Smooth muscle cell (in vitro differentiated cells): ENCODE data around the gene NRF1. TPM values are rescaled to one million over a fixed set of nuclear protein-coding genes. Genes with fewer than 3 reads are reported as not detected.
"Not testable (repeated sequence)": the region's sequence is repeated elsewhere in the genome, so short reads cannot be mapped to it uniquely, and the experiment has no call there.

Experiments used
- DNase-seq: peaks from one replicate; lab custom pipeline; 2025; ENCODE audit not compliant: unreplicated experiment; lab: John Stamatoyannopoulos, UW
- H2AFZ ChIP-seq: fragments of 200-600 bp; sonication (generic); 2 replicates; pipeline ENCODE4 v1.6.0; 2016; ENCODE audit warnings: antibody characterized with exemption, low read depth, mild to moderate bottlenecking
- H3F3A ChIP-seq: fragments of 200-600 bp; sonication (generic); 2 replicates; pipeline ENCODE4 v1.6.0; 2017; ENCODE audit warnings: antibody characterized with exemption, low read depth
- H3K27ac ChIP-seq: fragments of 200-600 bp; sonication (generic); 2 replicates; pipeline ENCODE4 v1.5.1; 2016; ENCODE audit warnings: low read depth, mild to moderate bottlenecking
- H3K27me3 ChIP-seq: fragments of 200-600 bp; sonication (generic); 2 replicates; pipeline ENCODE4 v1.6.1; 2016; ENCODE audit warnings: low read depth, mild to moderate bottlenecking
- H3K36me3 ChIP-seq: fragments of 200-600 bp; sonication (generic); 2 replicates; pipeline ENCODE4 v1.5.1; 2016; ENCODE audit warnings: low read depth
- H3K4me1 ChIP-seq: fragments of 200-600 bp; sonication (generic); 2 replicates; pipeline ENCODE4 v1.5.1; 2016; ENCODE audit warnings: low read depth
- H3K4me2 ChIP-seq: fragments of 200-600 bp; sonication (generic); 2 replicates; pipeline ENCODE4 v1.6.0; 2016; ENCODE audit warnings: mild to moderate bottlenecking
- H3K4me3 ChIP-seq: fragments of 200-600 bp; sonication (generic); 2 replicates; pipeline ENCODE4 v1.5.1; 2016; ENCODE audit warnings: mild to moderate bottlenecking
- H3K79me2 ChIP-seq: fragments of 200-600 bp; sonication (generic); 2 replicates; pipeline ENCODE4 v1.6.0; 2016; ENCODE audit warnings: low read depth, mild to moderate bottlenecking
- H3K9ac ChIP-seq: fragments of 200-600 bp; sonication (generic); 2 replicates; pipeline ENCODE4 v1.6.0; 2016; ENCODE audit warnings: low read depth
- H3K9me3 ChIP-seq: fragments of 200-600 bp; sonication (generic); replicated peaks from 2 replicates; pipeline ENCODE4 v1.5.1; 2016; ENCODE audit warnings: low read depth
- H4K20me1 ChIP-seq: fragments of 200-600 bp; sonication (generic); 2 replicates; pipeline ENCODE4 v1.6.0; 2016; ENCODE audit warnings: low read depth
- WGBS: methylation state at CpG from one replicate; pipeline ENCODE4 v1.1.7; 2016; ENCODE audit warnings: low lambda C conversion rate; 5-methylcytosine and 5-hydroxymethylcytosine counted together
- polyA plus RNA-seq: library from polyadenylated mRNA; unstranded; fragments of >200 nt; fragmentation: Nextera tagmentation; extraction: Ambion mirVana; gene quantifications from 2 replicates; pipeline ENCODE4 v1.2.1, GENCODE V29; 2016
- total RNA-seq: library from RNA; depleted of rRNA; stranded (reverse); fragments of >200 nt; gene quantifications from 2 replicates; pipeline ENCODE4 v1.2.3, GENCODE V29; 2014
- TF ChIP-seq, protein P1 (sequence below): fragments of 200-600 bp; sonication (generic); IDR thresholded peaks from 2 replicates; pipeline ENCODE4 v1.5.1; 2017; ENCODE audit warnings: borderline replicate concordance, mild to moderate bottlenecking, antibody characterized with exemption; ENCODE audit not compliant: insufficient read depth, poor library complexity, severe bottlenecking

NRF1 gene
- total and polyA plus RNA-seq, 2 experiments from 2014 or later = 8.9 to 13.4 TPM

- H3K79me2 ChIP-seq = no peaks in the 10 kb centered on the region
- H3K27me3 ChIP-seq = no peaks in the 10 kb centered on the region
- H3K9ac ChIP-seq = no peak overlapping the region
- no peak overlapping the region for H3K27ac ChIP-seq
- no peaks in the 10 kb centered on the region for H3K9me3 ChIP-seq
- H3K4me3 ChIP-seq = no peak overlapping the region
- no peaks in the 10 kb centered on the region for H3K36me3 ChIP-seq
- no peak overlapping the region for H2AFZ ChIP-seq
- H3K4me1 ChIP-seq = no peaks in the 10 kb centered on the region
- H4K20me1 ChIP-seq = no peaks in the 10 kb centered on the region
- TF ChIP-seq, protein P1, sequence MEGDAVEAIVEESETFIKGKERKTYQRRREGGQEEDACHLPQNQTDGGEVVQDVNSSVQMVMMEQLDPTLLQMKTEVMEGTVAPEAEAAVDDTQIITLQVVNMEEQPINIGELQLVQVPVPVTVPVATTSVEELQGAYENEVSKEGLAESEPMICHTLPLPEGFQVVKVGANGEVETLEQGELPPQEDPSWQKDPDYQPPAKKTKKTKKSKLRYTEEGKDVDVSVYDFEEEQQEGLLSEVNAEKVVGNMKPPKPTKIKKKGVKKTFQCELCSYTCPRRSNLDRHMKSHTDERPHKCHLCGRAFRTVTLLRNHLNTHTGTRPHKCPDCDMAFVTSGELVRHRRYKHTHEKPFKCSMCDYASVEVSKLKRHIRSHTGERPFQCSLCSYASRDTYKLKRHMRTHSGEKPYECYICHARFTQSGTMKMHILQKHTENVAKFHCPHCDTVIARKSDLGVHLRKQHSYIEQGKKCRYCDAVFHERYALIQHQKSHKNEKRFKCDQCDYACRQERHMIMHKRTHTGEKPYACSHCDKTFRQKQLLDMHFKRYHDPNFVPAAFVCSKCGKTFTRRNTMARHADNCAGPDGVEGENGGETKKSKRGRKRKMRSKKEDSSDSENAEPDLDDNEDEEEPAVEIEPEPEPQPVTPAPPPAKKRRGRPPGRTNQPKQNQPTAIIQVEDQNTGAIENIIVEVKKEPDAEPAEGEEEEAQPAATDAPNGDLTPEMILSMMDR = no peak
- no peaks in the 10 kb centered on the region for H3F3A ChIP-seq
- H3K4me2 ChIP-seq = no peak overlapping the region
- WGBS = 92% methylated on average over 5 of the region's 5 CpGs
- DNase-seq = no peak
Observed at GRCh38 chr7:129599174-129599573, 12.3 kb upstream of the NRF1 start.

DNA sequence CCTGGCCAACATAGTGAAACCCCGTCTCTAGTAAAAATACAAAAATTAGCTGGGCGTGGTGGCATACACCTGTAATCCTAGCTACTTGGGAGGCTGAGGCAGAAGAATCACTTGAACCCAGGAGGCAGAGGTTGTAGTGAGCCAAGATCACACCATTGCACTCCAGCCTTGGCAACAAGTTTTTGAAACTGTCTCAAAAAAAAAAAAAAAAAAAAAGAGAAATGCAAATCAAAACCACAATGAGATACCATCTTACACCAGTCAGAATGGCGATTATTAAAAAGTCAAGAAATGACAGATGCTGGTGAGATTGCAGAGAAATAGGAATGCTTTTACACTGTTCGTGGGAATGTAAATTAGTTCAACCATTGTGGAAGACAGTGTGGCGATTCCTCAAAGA, 7.9 kb upstream of the NRF1 start:
- not testable (repeated sequence) for H3K79me2 ChIP-seq, H3K4me3 ChIP-seq, H3K4me2 ChIP-seq, H3K27me3 ChIP-seq, H3F3A ChIP-seq, H3K9ac ChIP-seq, H3K36me3 ChIP-seq, H4K20me1 ChIP-seq, H2AFZ ChIP-seq, DNase-seq, H3K9me3 ChIP-seq, H3K4me1 ChIP-seq, H3K27ac ChIP-seq
- 76% methylated on average over 5 of the region's 5 CpGs for WGBS

DNA sequence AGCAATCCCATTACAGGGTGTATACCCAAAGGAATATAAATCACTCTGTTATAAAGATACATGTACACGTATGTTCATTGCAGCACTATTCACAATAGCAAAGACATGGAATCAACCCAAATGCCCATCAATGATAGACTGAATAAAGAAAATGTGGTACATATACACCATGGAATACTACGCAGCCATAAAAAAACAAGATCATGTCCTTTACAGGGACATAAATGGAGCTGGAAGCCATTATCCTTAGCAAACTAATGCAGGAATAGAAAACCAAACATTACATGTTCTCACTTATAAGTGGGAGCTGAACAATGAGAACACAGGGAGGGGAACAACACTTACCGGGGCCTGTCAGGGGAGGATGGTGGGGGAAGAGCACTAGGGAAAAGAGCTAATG, 7.5 kb upstream of the NRF1 start:
- 99% methylated on average over 3 of the region's 3 CpGs for WGBS
- not testable (repeated sequence) for H4K20me1 ChIP-seq

DNA sequence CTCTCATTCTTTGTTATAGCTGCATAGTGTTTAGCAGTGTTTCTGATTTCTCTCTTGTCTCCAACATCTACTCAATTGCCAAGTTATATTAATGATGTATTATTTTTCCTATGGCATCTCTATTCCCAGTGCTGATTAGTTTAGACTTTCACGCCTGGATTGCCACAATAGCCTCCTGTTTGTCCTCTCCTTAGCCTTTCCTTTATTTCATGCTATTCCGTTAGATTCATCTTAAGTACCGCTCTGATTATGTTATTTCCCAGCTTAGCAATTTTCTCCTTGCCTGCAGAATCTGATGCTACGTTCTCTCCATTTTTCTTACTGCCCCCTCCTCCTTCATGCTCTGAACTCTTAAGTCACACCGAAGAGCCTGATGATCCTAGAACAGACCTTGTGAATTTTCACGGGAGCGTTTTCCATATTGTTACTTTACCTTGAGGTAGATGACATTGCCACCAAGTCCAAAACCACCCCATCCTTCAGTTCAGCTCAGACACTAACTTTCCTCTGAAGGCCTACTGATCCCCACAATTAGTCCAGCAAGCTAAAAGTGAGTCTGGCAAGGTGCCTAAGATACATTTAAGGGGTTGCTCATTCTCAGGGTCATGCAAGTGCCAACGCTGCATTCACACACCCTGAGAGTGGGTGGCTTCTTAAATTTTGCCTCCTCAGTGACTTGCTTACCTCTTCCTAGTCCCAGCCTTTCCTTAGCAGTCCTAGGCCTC, 6.6 kb upstream of the NRF1 start:
- Histone ChIP-seq H4K20me1 (no peaks in the 10 kb centered on the region), H3K36me3 (no peaks in the 10 kb centered on the region), H3K27me3 (no peaks in the 10 kb centered on the region), H3K79me2 (no peaks in the 10 kb centered on the region), H3K4me2 (no peak overlapping the region), H3K9ac (no peak overlapping the region), H3K27ac (no peak overlapping the region), H3K4me1 (no peaks in the 10 kb centered on the region), H2AFZ (no peak overlapping the region), H3K9me3 (no peaks in the 10 kb centered on the region), H3K4me3 (no peak overlapping the region), H3F3A (no peaks in the 10 kb centered on the region)
- TF ChIP-seq, protein P1 = no peak
- DNase-seq = no peak
- WGBS = 86% methylated on average over 8 of the region's 8 CpGs

More for the DNA sequence above, 7.5 kb upstream of the NRF1 start:
- not testable (repeated sequence) for DNase-seq, H3K27me3 ChIP-seq, H3K36me3 ChIP-seq, H3K4me1 ChIP-seq, H3F3A ChIP-seq, H3K79me2 ChIP-seq, H3K9me3 ChIP-seq, H3K27ac ChIP-seq, H2AFZ ChIP-seq, H3K4me3 ChIP-seq, H3K4me2 ChIP-seq, H3K9ac ChIP-seq
